GM23338 (cell line): ENCODE results near the gene HOXA11.

ENCODE experiments used
- CREB1 ChIP-seq: fragments of 250-450 bp; sonication (Bioruptor Pico); IDR thresholded peaks from 2 replicates; pipeline ENCODE4 v1.5.0; 2020; ENCODE audit warnings: low read depth, mild to moderate bottlenecking, moderate library complexity
- CTCF ChIP-seq, 2 experiments: fragments of 200-600 bp in 1 of 2; sonication (generic) in 1 of 2; conservative IDR thresholded peaks; 2 replicates each; pipeline versions ENCODE4 v1.5.1 to v1.6.1; 2016 to 2017; ENCODE audit warnings: antibody characterized with exemption in 2 of 2, low read depth in 2 of 2, mild to moderate bottlenecking in 2 of 2, moderate library complexity in 1 of 2
- ETS1 ChIP-seq: IDR thresholded peaks from 2 replicates; pipeline ENCODE4 v1.6.1; 2016; ENCODE audit warnings: antibody characterized with exemption
- EZH2 ChIP-seq: fragments of 200-600 bp; sonication (generic); IDR thresholded peaks from one replicate; pipeline ENCODE4 v1.8.0; 2017; ENCODE audit warnings: antibody characterized with exemption, mild to moderate bottlenecking, low read depth; ENCODE audit not compliant: unreplicated experiment
- EZH2phosphoT487 ChIP-seq: fragments of 200-600 bp; sonication (generic); IDR thresholded peaks from one replicate; pipeline ENCODE4 v1.8.1; 2018; ENCODE audit warnings: antibody characterized with exemption; ENCODE audit not compliant: unreplicated experiment
- JUNB ChIP-seq: IDR thresholded peaks from one replicate; pipeline ENCODE4 v1.6.1; 2016; ENCODE audit warnings: antibody characterized with exemption; ENCODE audit not compliant: unreplicated experiment
- POLR2AphosphoS5 ChIP-seq: IDR thresholded peaks from 2 replicates; pipeline ENCODE4 v1.6.1; 2016; ENCODE audit warnings: antibody characterized with exemption, low read depth
- REST ChIP-seq: IDR thresholded peaks from one replicate; pipeline ENCODE4 v1.6.1; 2018; ENCODE audit warnings: antibody characterized with exemption; ENCODE audit not compliant: unreplicated experiment
- ZNF331 ChIP-seq: fragments of 250-450 bp; sonication (Bioruptor Pico); IDR thresholded peaks from 2 replicates; pipeline ENCODE4 v1.5.0; 2020; ENCODE audit warnings: low read depth, mild to moderate bottlenecking, moderate library complexity
- ZNF462 ChIP-seq: fragments of 250-450 bp; sonication (Bioruptor Pico); IDR thresholded peaks from 2 replicates; pipeline ENCODE4 v1.5.0; 2020; ENCODE audit warnings: mild to moderate bottlenecking, moderate library complexity

GRCh38 chr7:27198871-27199801, 14.1 kb upstream of the HOXA11 start:
- TF ChIP-seq CTCF (conservative IDR thresholded peaks at IDR 0.05; ENCODE audit: low read depth in 2 of 2) (no peak), POLR2AphosphoS5 (no peak), EZH2 (peak; percentile 98), ETS1 (no peak), EZH2phosphoT487 (peak; percentile 100), REST (no peak), CREB1 (CRISPR knock-in tag) (no peak), JUNB (no peak), ZNF331 (CRISPR knock-in tag) (no peak), ZNF462 (CRISPR knock-in tag) (no peak)
